Heart left ventricle (tissue), 16 donors: Measurements from ENCODE around the gene GMFB. TPM values are rescaled to one million over a fixed set of nuclear protein-coding genes. Genes with fewer than 3 reads are reported as not detected.

Experiments
- ATAC-seq, 4 donors: fragments of 200-7000 bp; cut with Tn5 transposase; one replicate each; pipeline ENCODE4 v1.9.1; 2020 to 2022; ENCODE audit warnings: moderate library complexity in 4 of 4, mild to moderate bottlenecking in 3 of 4, moderate number of reproducible peaks in 1 of 4
- DNase-seq, 5 donors: peaks; one replicate each; pipeline ENCODE4 v3.0.0-alpha.2; 2020
- H3K27ac ChIP-seq, 12 donors: fragments of 200-600 bp; sonication (generic) in 4 of 12; one replicate each; pipeline versions ENCODE4 v1.5.0 to v1.8.0; 2016 to 2022; ENCODE audit warnings: mild to moderate bottlenecking in 2 of 12
- H3K27me3 ChIP-seq, 9 donors: fragments of 200-600 bp; sonication (generic) in 2 of 9; one replicate each; pipeline versions ENCODE4 v1.5.1 to v1.8.0; 2016 to 2022; ENCODE audit warnings: mild to moderate bottlenecking in 3 of 9
- H3K36me3 ChIP-seq, 9 donors: fragments of 200-600 bp; sonication (generic) in 2 of 9; one replicate each; pipeline versions ENCODE4 v1.5.0 to v1.8.0; 2018 to 2022; ENCODE audit warnings: mild to moderate bottlenecking in 2 of 9
- H3K4me1 ChIP-seq, 12 donors: fragments of 200-600 bp; sonication (generic) in 4 of 12; one replicate each; pipeline versions ENCODE4 v1.5.0 to v1.8.0; 2016 to 2022; ENCODE audit warnings: mild to moderate bottlenecking in 3 of 12
- H3K4me3 ChIP-seq, 12 donors: fragments of 200-600 bp; sonication (generic) in 4 of 12; one replicate each; pipeline versions ENCODE4 v1.5.0 to v1.8.0; 2017 to 2022; ENCODE audit warnings: mild to moderate bottlenecking in 9 of 12, moderate library complexity in 4 of 12
- H3K9me3 ChIP-seq, 12 donors: fragments of 200-600 bp; sonication (generic) in 4 of 12; one replicate each; pipeline versions ENCODE4 v1.5.0 to v1.8.0; 2016 to 2022; ENCODE audit warnings: mild to moderate bottlenecking in 1 of 12
- POLR2A ChIP-seq, 2 donors: fragments of 450-650 bp; IDR thresholded peaks; one replicate each; pipeline ENCODE4 v1.6.1; 2017; ENCODE audit warnings: antibody characterized with exemption in 2 of 2, mild to moderate bottlenecking in 2 of 2, moderate library complexity in 2 of 2
- WGBS, 4 donors: extraction: QIAGEN DNeasy Blood & Tissue Kit in 2 of 4; methylation state at CpG; one replicate each; pipeline versions ENCODE4 v1.1.5 to v1.1.7; 2013 to 2018; 5-methylcytosine and 5-hydroxymethylcytosine counted together
- intact Hi-C, 10 donors: fragments of 100-400 bp; cut with DNase I; formaldehyde crosslinking; loops; one replicate each; pipeline versions ENCODE4 v1.11.1 to v1.14.2; 2022
- polyA plus RNA-seq, 2 donors: library from polyadenylated mRNA; stranded (reverse); fragments of 200-250 nt; gene quantifications; one replicate each; pipeline ENCODE4 v1.2.3, GENCODE V29; 2013
- total RNA-seq, 9 donors: library from RNA; depleted of rRNA in 2 of 9; stranded (reverse); fragments of >200 nt in 2 of 9; fragmentation: NEBNext Ultra II Directional in 3 of 9; extraction: Animal tissue kit (Norgen Biotek cat#: 25700) in 3 of 9; gene quantifications; one replicate each; pipeline versions ENCODE4 v1.1.0 to v1.2.4, GENCODE V29; 2016 to 2023
- TF ChIP-seq, protein P1 (sequence below), 12 donors: fragments of 200-600 bp; sonication (generic) in 4 of 12; IDR thresholded peaks; one replicate each; pipeline versions ENCODE4 v1.5.0 to v1.8.0; 2018 to 2022; ENCODE audit warnings: antibody characterized with exemption in 12 of 12, mild to moderate bottlenecking in 5 of 12
- donor health status: ischemic (EF 13 %, LVEDD 7.1; RV severe dilation, severe dysfunction).
- donor health status: healthy with polysubstance abuse.
- donor health status: DM: no; HTN: yes; CAD: no.
- donor health status: DM: no; HTN: no; CAD: no.
- donor health status: ischemic (EF 25% LVEDD 6.9; RV normal size, moderate dysfunction).
- donor health status: ischemic (EF 25% LVEDD 5.7; RV mildly dilated, moderate dysfunction).
- donor health status: healthy.
- donor health status: DM: yes; HTN: yes; CAD: no.
- donor health status: ischemic (EF 35%, LVEDD 5.7; RV mildly dilated, moderate dysfunction).
- donor health status: nonischemic (EF 11% LVEDD 7.7; RV severe dilation, severe dysfunction).
- donor health status: DM: yes; HTN: yes; CAD: no.
- donor health status: PGD.
- donor health status: ischemic (EF 29% LVEDD 5.4; RV normal size, mild dysfunction).
- donor health status: nonischemic (EF 23%, LVEDD 6.1; RV moderate dilation, normal function).

GMFB gene
- total and polyA plus RNA-seq, 11 donors = 5.0 to 35.8 (median 26.0) TPM

DNA sequence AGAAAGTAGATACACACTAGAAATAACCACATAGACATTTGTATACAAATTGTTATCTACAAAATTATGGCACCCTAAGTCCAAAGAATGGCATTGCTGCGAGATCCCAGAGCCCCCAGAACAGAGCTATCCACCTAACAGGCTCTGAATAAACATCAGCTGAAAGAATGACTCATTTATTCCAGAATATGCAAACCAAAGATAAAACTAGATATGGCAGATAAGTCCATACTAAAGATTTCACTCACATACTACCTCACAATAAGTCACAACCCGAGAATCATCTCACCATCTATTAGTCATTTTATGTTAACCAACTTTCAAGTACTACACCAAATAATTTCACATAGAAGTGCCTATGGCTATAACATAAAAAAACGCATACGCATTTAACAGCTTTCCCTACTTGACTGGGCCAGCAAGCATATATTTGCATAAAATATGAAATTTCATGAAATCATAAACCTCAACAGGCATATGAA is 53.2 kb downstream of the GMFB start:
- DNase-seq (no peak), ATAC-seq (no peak)
- peaks cover 0 to 38% (median 14%) of the 10 kb centered on the region in 9 donors for H3K36me3 ChIP-seq
- intact Hi-C loops = no loop called here
- TF ChIP-seq, protein P1, sequence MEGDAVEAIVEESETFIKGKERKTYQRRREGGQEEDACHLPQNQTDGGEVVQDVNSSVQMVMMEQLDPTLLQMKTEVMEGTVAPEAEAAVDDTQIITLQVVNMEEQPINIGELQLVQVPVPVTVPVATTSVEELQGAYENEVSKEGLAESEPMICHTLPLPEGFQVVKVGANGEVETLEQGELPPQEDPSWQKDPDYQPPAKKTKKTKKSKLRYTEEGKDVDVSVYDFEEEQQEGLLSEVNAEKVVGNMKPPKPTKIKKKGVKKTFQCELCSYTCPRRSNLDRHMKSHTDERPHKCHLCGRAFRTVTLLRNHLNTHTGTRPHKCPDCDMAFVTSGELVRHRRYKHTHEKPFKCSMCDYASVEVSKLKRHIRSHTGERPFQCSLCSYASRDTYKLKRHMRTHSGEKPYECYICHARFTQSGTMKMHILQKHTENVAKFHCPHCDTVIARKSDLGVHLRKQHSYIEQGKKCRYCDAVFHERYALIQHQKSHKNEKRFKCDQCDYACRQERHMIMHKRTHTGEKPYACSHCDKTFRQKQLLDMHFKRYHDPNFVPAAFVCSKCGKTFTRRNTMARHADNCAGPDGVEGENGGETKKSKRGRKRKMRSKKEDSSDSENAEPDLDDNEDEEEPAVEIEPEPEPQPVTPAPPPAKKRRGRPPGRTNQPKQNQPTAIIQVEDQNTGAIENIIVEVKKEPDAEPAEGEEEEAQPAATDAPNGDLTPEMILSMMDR (IDR thresholded peaks at IDR 0.05) = no peak
- no peak for TF ChIP-seq POLR2A (IDR thresholded peaks at IDR 0.05)
- no peaks in the 10 kb centered on the region for H3K27me3 ChIP-seq
- peak overlapping the region in 8 of 12 donors; percentile 7 to 35 (median 16) for H3K27ac ChIP-seq
- WGBS, 4 donors = 74 to 84% (median 80%) methylated on average over 4 of the region's 4 CpGs
- no peak overlapping the region for H3K4me3 ChIP-seq
- no peaks in the 10 kb centered on the region for H3K9me3 ChIP-seq
- peaks cover 4 to 79% (median 51%) of the 10 kb centered on the region in 12 donors for H3K4me1 ChIP-seq

DNA sequence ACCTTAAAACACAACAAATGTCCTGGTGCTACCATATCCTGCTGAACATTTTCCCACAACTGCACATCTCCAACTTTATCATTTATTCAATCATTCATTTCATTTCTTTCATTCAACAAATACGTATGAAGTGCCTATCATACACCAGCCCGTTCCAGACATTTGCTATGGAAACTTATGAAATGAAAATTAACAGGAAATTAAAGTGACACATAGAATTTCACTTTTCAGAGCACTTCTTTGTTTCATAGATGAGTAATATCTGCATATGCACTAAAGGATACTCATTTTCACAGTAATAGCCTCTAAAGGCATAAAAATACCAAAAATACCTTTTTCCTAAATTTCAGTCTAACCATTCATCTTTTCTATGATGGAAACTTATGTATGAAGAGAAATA is 60.3 kb downstream of the GMFB start:
- Histone ChIP-seq H3K27me3 (no peaks in the 10 kb centered on the region), H3K4me1 (peaks cover 0 to 26% (median 12%) of the 10 kb centered on the region in 12 donors), H3K36me3 (peaks cover 0 to 87% (median 81%) of the 10 kb centered on the region in 9 donors), H3K4me3 (no peak overlapping the region), H3K27ac (peak overlapping the region in 9 of 12 donors; percentile 9 to 66 (median 50)), H3K9me3 (no peaks in the 10 kb centered on the region)
- TF ChIP-seq, protein P1 (IDR thresholded peaks at IDR 0.05) = no peak
- no peak for TF ChIP-seq POLR2A (IDR thresholded peaks at IDR 0.05)
- 83 to 90% (median 86%) methylated on average over 2 of the region's 2 CpGs for WGBS, 4 donors
- intact Hi-C loops = no loop called here
- DNase-seq = no peak
- ATAC-seq = no peak

DNA sequence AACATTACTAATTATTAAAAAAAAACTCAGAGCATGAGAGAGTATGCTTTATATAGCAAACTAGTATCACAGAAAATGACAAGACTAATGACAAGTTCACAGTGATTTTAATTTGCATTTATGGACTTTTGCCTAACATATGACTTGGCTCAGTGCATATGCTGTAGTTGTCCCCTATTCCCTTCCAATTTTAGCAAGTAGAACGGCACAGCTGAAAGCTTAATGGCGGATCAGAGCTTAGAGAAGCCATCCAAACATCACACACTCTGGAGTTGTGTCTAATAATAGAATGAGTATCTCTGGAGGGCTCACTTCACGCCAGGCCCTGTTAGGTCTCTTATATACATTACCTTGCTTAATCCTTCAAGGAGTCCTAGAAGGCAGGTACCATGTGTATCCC is 60.9 kb downstream of the GMFB start:
- Histone ChIP-seq H3K4me3 (no peak overlapping the region), H3K36me3 (peaks cover 0 to 89% (median 84%) of the 10 kb centered on the region in 9 donors), H3K27me3 (no peaks in the 10 kb centered on the region), H3K9me3 (no peaks in the 10 kb centered on the region), H3K4me1 (peaks cover 0 to 26% (median 6%) of the 10 kb centered on the region in 12 donors), H3K27ac (peak overlapping the region in 10 of 12 donors; percentile 25 to 66 (median 56))
- no peak for TF ChIP-seq POLR2A (IDR thresholded peaks at IDR 0.05)
- TF ChIP-seq, protein P1 (IDR thresholded peaks at IDR 0.05) = no peak
- WGBS, 4 donors = 41 to 53% (median 49%) methylated on average over 3 of the region's 3 CpGs
- ATAC-seq (peak; percentile 85 to 93 (median 90)), DNase-seq (no peak)
- intact Hi-C loops = no loop called here

DNA sequence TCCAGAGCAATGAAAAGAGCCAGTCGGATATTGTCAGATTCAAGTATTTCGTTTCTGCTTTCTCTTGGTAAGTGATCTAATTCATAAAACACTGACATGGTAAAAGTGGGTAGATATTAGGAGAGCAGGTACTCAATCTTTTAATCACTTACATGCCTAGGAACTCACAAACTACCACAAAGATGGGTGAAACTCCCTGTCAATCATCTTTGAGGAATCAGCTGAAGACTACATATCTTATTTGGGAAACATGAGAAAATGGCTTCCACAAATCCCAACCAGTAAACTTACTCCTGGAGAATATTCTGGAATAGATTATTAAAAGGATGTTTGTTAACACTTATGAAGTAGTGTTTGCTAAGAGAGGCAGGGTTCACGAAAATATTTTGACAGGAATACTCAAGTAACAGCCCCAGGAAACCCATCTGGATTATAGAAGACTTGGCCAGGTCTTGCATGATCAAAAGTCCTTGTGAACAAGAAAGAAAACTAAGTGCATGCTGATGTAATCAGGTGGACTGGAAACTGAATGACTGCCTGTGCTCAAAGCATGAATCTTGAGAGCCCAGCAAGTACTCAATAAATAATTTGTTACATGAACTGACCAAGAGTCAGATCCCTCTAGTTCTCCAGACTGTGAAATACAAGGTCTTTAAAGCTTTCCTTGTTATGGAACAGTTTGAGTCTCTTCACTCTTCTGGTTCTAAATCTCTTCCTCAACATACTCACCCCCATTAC is 63.1 kb downstream of the GMFB start:
- Histone ChIP-seq H3K27me3 (no peaks in the 10 kb centered on the region), H3K9me3 (no peaks in the 10 kb centered on the region), H3K27ac (no peak overlapping the region), H3K36me3 (peaks cover 0 to 84% (median 72%) of the 10 kb centered on the region in 9 donors), H3K4me1 (peaks cover 0 to 13% (median 0%) of the 10 kb centered on the region in 12 donors), H3K4me3 (no peak overlapping the region)
- DNase-seq (no peak), ATAC-seq (no peak)
- 89 to 94% (median 91%) methylated on average over 3 of the region's 3 CpGs for WGBS, 4 donors
- TF ChIP-seq, protein P1 (IDR thresholded peaks at IDR 0.05) = no peak
- no peak for TF ChIP-seq POLR2A (IDR thresholded peaks at IDR 0.05)
- intact Hi-C loops = no loop called here
